HG02981 (cell line): ENCODE measurements around the gene LBR.

Source experiments
- ATAC-seq: cut with Tn5 transposase; IDR thresholded peaks from one replicate; pipeline ENCODE4 v1.9.1; 2021; ENCODE audit warnings: mild to moderate bottlenecking, moderate library complexity; ENCODE audit not compliant: unreplicated experiment

The LBR gene

GRCh38 chr1:225464851-225465792, 37.3 kb upstream of the LBR start:
- no peak for ATAC-seq

DNA sequence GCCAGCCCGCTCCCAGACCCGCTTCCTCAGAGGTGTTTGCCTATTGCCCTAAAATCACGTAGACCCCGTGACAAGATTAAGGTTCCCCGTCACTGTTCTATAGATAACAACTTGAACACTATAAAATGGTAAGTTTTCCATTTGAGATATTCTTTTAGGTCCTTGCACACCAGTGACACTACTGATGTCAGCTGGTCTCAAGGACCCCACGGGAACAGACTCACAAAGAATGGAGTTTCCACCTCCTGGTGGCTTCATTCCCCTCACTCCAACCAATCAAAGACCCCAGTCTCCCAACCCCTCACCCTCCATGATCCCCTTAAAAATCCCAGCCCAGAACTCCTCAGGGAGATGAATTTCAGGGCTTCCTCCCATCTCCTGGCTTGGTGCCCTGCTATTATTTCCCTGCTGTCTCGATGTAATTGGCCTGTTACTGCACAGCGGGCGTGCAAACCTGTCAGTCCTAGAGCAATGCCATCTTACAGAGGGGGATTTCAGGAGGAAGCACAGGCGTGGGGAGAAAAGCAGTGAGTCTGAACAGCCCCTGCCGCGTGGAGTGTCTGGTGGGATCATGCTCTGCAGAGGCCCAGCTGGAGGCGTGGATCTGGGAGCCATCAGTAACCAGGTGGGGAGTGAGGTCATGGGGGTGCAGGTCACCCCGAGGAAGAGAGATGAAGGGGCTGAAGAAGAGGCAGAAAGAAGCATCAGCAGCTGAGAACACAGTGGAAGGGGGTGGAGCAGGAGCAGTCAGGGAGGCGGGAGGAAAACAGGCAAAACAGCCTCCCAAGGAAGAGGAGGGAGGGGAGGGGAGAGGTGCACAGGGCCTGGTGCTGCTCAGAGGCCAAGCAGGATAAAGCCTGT, 35.1 kb upstream of the LBR start:
- ATAC-seq: no peak

- ATAC-seq: no peak
Measured at GRCh38 chr1:225462429-225462713, 34.5 kb upstream of the LBR start.

GRCh38 chr1:225461533-225462428, 33.9 kb upstream of the LBR start:
- ATAC-seq: no peak

GRCh38 chr1:225460737-225461532, 33.1 kb upstream of the LBR start:
- ATAC-seq: no peak

- ATAC-seq: no peak
Measured at GRCh38 chr1:225460021-225460736, 32.3 kb upstream of the LBR start.

- no peak for ATAC-seq
Measured at GRCh38 chr1:225458222-225458631, 30.4 kb upstream of the LBR start.

- no peak for ATAC-seq
Measured at GRCh38 chr1:225454733-225455132, 26.9 kb upstream of the LBR start.

DNA sequence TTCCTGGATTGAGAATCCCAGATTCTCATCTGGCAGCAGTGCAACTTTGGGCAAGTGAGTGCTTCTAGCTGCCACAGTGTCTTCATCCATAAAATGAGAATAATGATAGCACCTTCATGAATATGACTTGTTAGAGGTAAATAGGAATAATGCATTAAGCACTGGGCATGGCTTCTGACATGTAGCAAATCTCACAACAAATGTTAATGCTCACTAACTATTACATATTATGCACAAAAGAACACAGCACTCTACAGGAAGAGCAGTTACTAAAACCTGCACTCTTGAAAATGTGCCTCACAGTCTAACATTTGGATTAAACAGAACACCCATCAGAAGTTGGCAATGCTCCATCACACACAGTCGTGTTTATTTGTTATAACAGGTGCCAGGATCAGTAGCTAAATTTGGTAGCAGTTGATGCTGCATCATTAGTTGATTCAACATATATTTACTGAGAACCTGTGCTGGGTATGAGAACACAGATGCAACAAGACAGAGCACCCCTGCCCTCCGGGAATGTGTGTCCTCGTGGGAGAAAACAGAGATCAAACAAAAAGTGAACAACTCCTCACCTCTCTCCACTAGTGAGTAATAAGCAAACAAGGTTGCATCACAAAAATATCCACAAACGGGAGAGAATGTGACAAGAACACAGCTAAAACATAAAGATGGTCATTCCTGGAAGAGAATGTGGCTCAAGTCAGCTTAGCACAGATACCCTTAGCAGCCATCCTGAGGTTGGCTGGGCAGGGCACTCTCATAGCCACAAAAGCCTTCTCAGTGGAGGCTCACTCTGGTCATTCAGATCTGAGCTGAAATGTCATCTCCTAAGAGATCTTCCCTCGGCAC, 26.2 kb upstream of the LBR start:
- no peak for ATAC-seq

GRCh38 chr1:225451840-225452515, 24.1 kb upstream of the LBR start:
- no peak for ATAC-seq

- ATAC-seq: no peak
Measured at GRCh38 chr1:225451340-225451739, 23.5 kb upstream of the LBR start.

- no peak for ATAC-seq
Measured at GRCh38 chr1:225450491-225451191, 22.8 kb upstream of the LBR start.

- ATAC-seq: no peak
Measured at GRCh38 chr1:225449774-225450173, 21.9 kb upstream of the LBR start.

- ATAC-seq: no peak
Measured at GRCh38 chr1:225449261-225449660, 21.4 kb upstream of the LBR start.

- ATAC-seq: no peak
Measured at GRCh38 chr1:225448146-225448805, 20.4 kb upstream of the LBR start.

- no peak for ATAC-seq
Measured at GRCh38 chr1:225447650-225448089, 19.8 kb upstream of the LBR start.
